Psoas muscle (tissue), 8 donors: ENCODE results near the gene STARD3. TPM values are rescaled to one million over a fixed set of nuclear protein-coding genes. Genes with fewer than 3 reads are reported as not detected.
"Not testable (repeated sequence)": the region's sequence is repeated elsewhere in the genome, so short reads cannot be mapped to it uniquely, and the experiment has no call there.

Experiments
- ATAC-seq, 4 donors: fragments of 200-7000 bp; cut with Tn5 transposase; one replicate each; pipeline ENCODE4 v1.9.1; 2020; ENCODE audit warnings: moderate library complexity in 3 of 4, mild to moderate bottlenecking in 2 of 4
- DNase-seq, 2 donors: peaks; one replicate each; pipeline ENCODE4 v3.0.0-alpha.2; 2020
- H3K27ac ChIP-seq: fragments of 200-600 bp; one replicate; pipeline ENCODE4 v1.8.0; 2022
- H3K27me3 ChIP-seq, 3 donors: fragments of 200-600 bp in 1 of 3; one replicate each; pipeline versions ENCODE4 v1.6.1 to v1.8.0; 2013 to 2022; ENCODE audit warnings: low read length in 2 of 3, mild to moderate bottlenecking in 2 of 3, moderate library complexity in 1 of 3; ENCODE audit not compliant: insufficient read depth in 3 of 3
- H3K36me3 ChIP-seq, 2 donors: fragments of 200-600 bp in 1 of 2; one replicate each; pipeline versions ENCODE4 v1.6.1 to v1.8.0; 2013 to 2022; ENCODE audit warnings: low read depth in 1 of 2, mild to moderate bottlenecking in 1 of 2, moderate library complexity in 1 of 2; ENCODE audit not compliant: insufficient read depth in 1 of 2
- H3K4me1 ChIP-seq: fragments of 200-600 bp; one replicate; pipeline ENCODE4 v1.8.0; 2022
- H3K4me3 ChIP-seq: fragments of 200-600 bp; one replicate; pipeline ENCODE4 v1.8.0; 2022; ENCODE audit warnings: mild to moderate bottlenecking
- H3K9me3 ChIP-seq: fragments of 200-600 bp; one replicate; pipeline ENCODE4 v1.8.0; 2022
- CTCF ChIP-seq: fragments of 200-600 bp; IDR thresholded peaks from one replicate; pipeline ENCODE4 v1.8.0; 2022; ENCODE audit warnings: antibody characterized with exemption
- WGBS, 3 donors: extraction: QIAGEN DNeasy Blood & Tissue Kit; methylation state at CpG; one replicate each; pipeline versions ENCODE4 v1.1.6 to v1.1.7; 2013; 5-methylcytosine and 5-hydroxymethylcytosine counted together
- intact Hi-C, 2 donors: fragments of 100-400 bp; cut with DNase I; formaldehyde crosslinking; loops; one replicate each; pipeline versions ENCODE4 v1.11.0 to v1.14.2; 2022
- polyA plus RNA-seq, 3 donors: library from polyadenylated mRNA; stranded (reverse); fragments of 200-250 nt; gene quantifications; one replicate each; pipeline ENCODE4 v1.2.3, GENCODE V29; 2013
- total RNA-seq, 4 donors: library from RNA; stranded (reverse); fragmentation: NEBNext Ultra II Directional in 2 of 4; extraction: Animal tissue kit (Norgen Biotek cat#: 25700) in 2 of 4; gene quantifications; one replicate each; pipeline versions ENCODE4 v1.2.1 to v1.2.4, GENCODE V29; 2021 to 2023
- donor health status: healthy with polysubstance abuse.
- donor health status: DM: no; HTN: no; CAD: no; lungs with moderate emphysema.
- donor health status: Bipolar disorder and iron deficiency.
- donor health status: healthy.
- donor health status: DM: yes; HTN: yes; CAD: no.
- donor health status: DM: no; HTN: no; CAD: no.
- donor health status: DM: no; HTN: no; CAD: no.
- donor health status: DM: yes; HTN: yes; CAD: no.

STARD3 gene
- total and polyA plus RNA-seq, 7 donors = 22.5 to 62.8 (median 32.6) TPM

GRCh38 chr17:39706383-39706782 lies 69.4 kb downstream of the STARD3 start:
- H3K27me3 ChIP-seq = no peaks in the 10 kb centered on the region
- TF ChIP-seq CTCF = no peak
- no peaks in the 10 kb centered on the region for H3K9me3 ChIP-seq
- peaks cover 43% of the 10 kb centered on the region for H3K4me1 ChIP-seq
- no peak overlapping the region for H3K27ac ChIP-seq
- intact Hi-C loops = no loop called here
- no peak overlapping the region for H3K4me3 ChIP-seq
- peaks cover 0 to 46% of the 10 kb centered on the region in 2 donors for H3K36me3 ChIP-seq
- DNase-seq (no peak), ATAC-seq (peak in 3 of 4 donors; percentile 2 to 14 (median 4))
- WGBS, 3 donors = 43 to 80% (median 54%) methylated on average over 8 of the region's 8 CpGs

- peaks cover 0 to 51% of the 10 kb centered on the region in 2 donors for H3K36me3 ChIP-seq
- no peaks in the 10 kb centered on the region for H3K9me3 ChIP-seq
- DNase-seq = no peak
- WGBS, 3 donors = 64 to 82% (median 80%) methylated on average over 7 of the region's 7 CpGs
- intact Hi-C loops = no loop called here
- no peak for ATAC-seq
- H3K4me3 ChIP-seq = no peak overlapping the region
- no peak for TF ChIP-seq CTCF
- H3K27ac ChIP-seq = no peak overlapping the region
- peaks cover 40% of the 10 kb centered on the region for H3K4me1 ChIP-seq
- H3K27me3 ChIP-seq = no peaks in the 10 kb centered on the region
Observed at GRCh38 chr17:39706921-39707337, 70.0 kb downstream of the STARD3 start.

DNA sequence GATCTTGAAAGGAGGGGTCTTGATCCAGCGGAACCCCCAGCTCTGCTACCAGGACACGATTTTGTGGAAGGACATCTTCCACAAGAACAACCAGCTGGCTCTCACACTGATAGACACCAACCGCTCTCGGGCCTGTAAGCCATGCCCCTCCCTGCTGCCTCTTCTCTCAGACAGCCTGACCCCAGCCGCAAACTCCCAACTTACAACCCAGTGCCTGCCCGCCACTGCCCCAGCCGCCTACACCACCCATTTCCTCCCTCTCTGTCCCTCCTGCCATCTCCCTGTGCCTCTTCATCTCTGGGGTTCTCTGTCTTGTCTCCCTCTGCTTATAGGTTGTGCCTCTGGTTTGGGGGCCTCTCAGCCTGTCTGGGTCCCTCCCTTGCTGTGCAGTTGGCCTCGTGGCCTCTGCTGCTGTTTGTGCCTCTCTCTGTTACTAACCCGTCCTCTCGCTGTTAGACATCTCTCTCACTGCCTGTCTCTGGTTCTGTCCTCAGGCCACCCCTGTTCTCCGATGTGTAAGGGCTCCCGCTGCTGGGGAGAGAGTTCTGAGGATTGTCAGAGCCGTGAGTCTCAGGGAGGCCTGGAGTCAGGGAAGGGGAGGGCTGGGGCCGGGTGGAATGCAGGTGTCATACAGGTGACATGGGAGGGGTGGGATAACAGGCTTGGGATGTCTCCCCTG lies 72.5 kb downstream of the STARD3 start:
- Histone ChIP-seq H3K36me3 (peaks cover 0 to 76% of the 10 kb centered on the region in 2 donors), H3K4me1 (peaks cover 17% of the 10 kb centered on the region)

DNA sequence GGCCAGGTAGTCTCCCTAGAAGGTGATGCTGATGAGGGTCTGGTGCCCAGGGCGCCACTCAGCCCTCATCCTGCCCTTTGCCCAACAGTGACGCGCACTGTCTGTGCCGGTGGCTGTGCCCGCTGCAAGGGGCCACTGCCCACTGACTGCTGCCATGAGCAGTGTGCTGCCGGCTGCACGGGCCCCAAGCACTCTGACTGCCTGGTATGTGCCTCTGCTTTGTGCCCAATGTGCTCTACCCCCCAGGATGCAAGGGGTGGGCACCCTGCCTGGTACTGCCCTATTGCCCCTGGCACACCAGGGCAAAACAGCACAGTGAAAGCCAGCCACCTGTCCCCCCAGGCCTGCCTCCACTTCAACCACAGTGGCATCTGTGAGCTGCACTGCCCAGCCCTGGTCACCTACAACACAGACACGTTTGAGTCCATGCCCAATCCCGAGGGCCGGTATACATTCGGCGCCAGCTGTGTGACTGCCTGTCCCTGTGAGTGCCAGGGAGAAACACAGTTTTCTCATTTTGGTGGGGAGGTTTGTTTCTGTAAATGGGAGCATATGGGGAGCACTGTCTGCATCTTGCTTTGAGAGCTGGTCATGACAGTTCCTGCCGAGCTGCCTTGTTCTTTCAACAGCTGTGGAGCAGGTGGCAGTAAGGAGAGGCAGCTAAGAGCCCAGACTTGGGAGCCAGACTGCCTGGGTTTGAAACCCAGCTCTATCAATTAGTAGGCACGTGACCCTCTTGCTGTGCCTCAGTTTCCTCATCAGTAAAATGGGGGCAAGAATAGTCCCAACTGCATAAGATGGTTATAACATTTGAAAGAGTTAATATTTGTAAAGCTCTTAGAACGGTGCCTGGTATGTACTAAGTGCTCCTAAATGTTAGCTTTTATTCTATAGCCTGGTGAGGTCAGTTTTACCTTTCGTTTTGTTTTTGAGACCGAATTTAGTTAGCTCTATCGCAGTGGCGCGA lies 73.3 kb downstream of the STARD3 start:
- 85 to 86% (median 85%) methylated on average over 20 of the region's 20 CpGs for WGBS, 3 donors
- no peak for TF ChIP-seq CTCF
- peaks cover 0 to 85% of the 10 kb centered on the region in 2 donors for H3K36me3 ChIP-seq
- no peaks in the 10 kb centered on the region for H3K9me3 ChIP-seq
- intact Hi-C loops = loop anchor here in 1 of 2 donors (1.0 kb wide), 1 partner anchor 59 kb away; no protein-coding TSS in a partner anchor
- DNase-seq (peak in 1 of 2 donors; percentile 49), ATAC-seq (no peak)
- no peaks in the 10 kb centered on the region for H3K27me3 ChIP-seq
- no peak overlapping the region for H3K4me3 ChIP-seq
- H3K27ac ChIP-seq = no peak overlapping the region
- peaks cover 8% of the 10 kb centered on the region for H3K4me1 ChIP-seq

More for the DNA sequence above, 72.5 kb downstream of the STARD3 start:
- intact Hi-C loops = no loop called here
- peak in 1 of 2 donors; percentile 8 for DNase-seq
- H3K9me3 ChIP-seq = no peaks in the 10 kb centered on the region
- H3K27ac ChIP-seq = no peak overlapping the region
- no peaks in the 10 kb centered on the region for H3K27me3 ChIP-seq
- no peak overlapping the region for H3K4me3 ChIP-seq
- no peak for TF ChIP-seq CTCF
- no peak for ATAC-seq
- WGBS, 3 donors = 85 to 90% (median 89%) methylated on average over 13 to 14 of the region's 14 CpGs

DNA sequence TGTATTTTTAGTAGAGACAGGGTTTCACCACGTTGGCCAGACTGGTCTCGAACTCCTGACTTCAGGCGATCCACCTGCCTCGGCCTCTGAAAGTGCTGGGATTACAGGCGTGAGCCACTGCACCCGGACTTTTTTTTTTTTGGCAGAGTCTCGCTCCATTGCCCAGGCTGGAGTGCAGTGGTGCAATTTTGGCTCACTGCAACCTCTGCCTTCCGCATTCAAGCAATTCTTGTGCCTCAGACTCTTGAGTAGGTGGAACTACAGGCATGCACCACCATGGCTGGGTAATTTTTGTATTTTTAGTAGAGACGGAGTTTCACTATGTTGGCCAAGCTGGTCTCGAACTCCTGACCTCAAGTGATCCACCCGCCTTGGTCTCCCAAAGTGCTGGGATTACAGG lies 74.1 kb downstream of the STARD3 start:
- WGBS, 3 donors = 84 to 90% (median 86%) methylated on average over 11 of the region's 11 CpGs
- intact Hi-C loops = not testable (repeated sequence)

More for the DNA sequence above, 74.1 kb downstream of the STARD3 start:
- peaks cover 0 to 92% of the 10 kb centered on the region in 2 donors for H3K36me3 ChIP-seq
- not testable (repeated sequence) for H3K27me3 ChIP-seq, ATAC-seq, H3K27ac ChIP-seq, H3K9me3 ChIP-seq, H3K4me3 ChIP-seq, H3K4me1 ChIP-seq
- DNase-seq = peak in 1 of 2 donors; percentile 9
